Measurements from ENCODE around the gene JAML.

- TF ChIP-seq POLR2A (IDR thresholded peaks at IDR 0.05; ENCODE audit: low read depth, low read length) (no peak), TAF1 (IDR thresholded peaks at IDR 0.05; ENCODE audit: low read depth, low read length) (no peak), SPI1 (IDR thresholded peaks at IDR 0.05; ENCODE audit: low read depth, low read length) (no peak)
Measured at GRCh38 chr11:118145285-118146227, 79.3 kb downstream of the JAML start.
